Measurements from ENCODE around the gene SERPINC1.
"Not testable (repeated sequence)": the region's sequence is repeated elsewhere in the genome, so short reads cannot be mapped to it uniquely, and the experiment has no call there.

Gene SERPINC1

GRCh38 chr1:173917149-173917548 is at the start of gene SERPINC1:
Gene SERPINC1, minus strand, starts transcription at chr1:173917327. Its CDS starts 68 bp downstream, at chr1:173917259.
- DNase-seq (ENCODE audit: low read depth in 3 of 3): no peak

- DNase-seq (ENCODE audit: low read depth in 3 of 3): not testable (repeated sequence)
Observed at GRCh38 chr1:173965896-173966295, 48.8 kb upstream of the SERPINC1 start.

- DNase-seq (ENCODE audit: low read depth in 3 of 3): no peak
Observed at GRCh38 chr1:173963477-173963876, 46.4 kb upstream of the SERPINC1 start.

- DNase-seq (ENCODE audit: low read depth in 3 of 3): no peak
Observed at GRCh38 chr1:173960625-173961024, 43.5 kb upstream of the SERPINC1 start.

GRCh38 chr1:173954179-173954578 is 37.1 kb upstream of the SERPINC1 start:
- no peak for DNase-seq (ENCODE audit: low read depth in 3 of 3)

- DNase-seq (ENCODE audit: low read depth in 3 of 3): no peak
Observed at GRCh38 chr1:173948594-173948993, 31.5 kb upstream of the SERPINC1 start.

- no peak for DNase-seq (ENCODE audit: low read depth in 3 of 3)
Observed at GRCh38 chr1:173946380-173946921, 29.3 kb upstream of the SERPINC1 start.

- no peak for DNase-seq (ENCODE audit: low read depth in 3 of 3)
Observed at GRCh38 chr1:173937062-173937461, 19.9 kb upstream of the SERPINC1 start.

- DNase-seq (ENCODE audit: low read depth in 3 of 3): no peak
Observed at GRCh38 chr1:173934440-173934839, 17.3 kb upstream of the SERPINC1 start.

- not testable (repeated sequence) for DNase-seq (ENCODE audit: low read depth in 3 of 3)
Observed at GRCh38 chr1:173930541-173930940, 13.4 kb upstream of the SERPINC1 start.

- no peak for DNase-seq (ENCODE audit: low read depth in 3 of 3)
Observed at GRCh38 chr1:173925306-173926242, 8.4 kb upstream of the SERPINC1 start.

GRCh38 chr1:173920861-173921260 is 3.7 kb upstream of the SERPINC1 start:
- DNase-seq (ENCODE audit: low read depth in 3 of 3): no peak

GRCh38 chr1:173917635-173918493 is 737 bp upstream of the SERPINC1 start:
- DNase-seq (ENCODE audit: low read depth in 3 of 3): no peak

- DNase-seq (ENCODE audit: low read depth in 3 of 3): no peak
Observed at GRCh38 chr1:173916667-173917066, 460 bp downstream of the SERPINC1 start.

- no peak for DNase-seq (ENCODE audit: low read depth in 3 of 3)
Observed at GRCh38 chr1:173915596-173915995, 1.5 kb downstream of the SERPINC1 start.

GRCh38 chr1:173914366-173914871 is 2.7 kb downstream of the SERPINC1 start:
- peak in 1 of 3 experiments; percentile 2 for DNase-seq (ENCODE audit: low read depth in 3 of 3)

GRCh38 chr1:173913111-173913510 is 4.0 kb downstream of the SERPINC1 start:
- DNase-seq (ENCODE audit: low read depth in 3 of 3): no peak

GRCh38 chr1:173903827-173904531 is 13.1 kb downstream of the SERPINC1 start:
- no peak for DNase-seq (ENCODE audit: low read depth in 3 of 3)

GRCh38 chr1:173900992-173901391 is 16.1 kb downstream of the SERPINC1 start:
- DNase-seq (ENCODE audit: low read depth in 3 of 3): no peak

- no peak for DNase-seq (ENCODE audit: low read depth in 3 of 3)
Observed at GRCh38 chr1:173900427-173900826, 16.7 kb downstream of the SERPINC1 start.

- no peak for DNase-seq (ENCODE audit: low read depth in 3 of 3)
Observed at GRCh38 chr1:173894189-173894588, 22.9 kb downstream of the SERPINC1 start.
